GM06990 (cell line): Measurements from ENCODE around the gene TREM1.

Source experiments
- DNase-seq: peaks from one replicate; pipeline ENCODE4 v3.0.0-alpha.2; 2011; ENCODE audit not compliant: insufficient read length; ENCODE audit errors: extremely low read depth
- H3K27me3 ChIP-seq: replicated peaks from 2 replicates; pipeline ENCODE4 v1.6.0; 2011; ENCODE audit warnings: low read length; ENCODE audit not compliant: control insufficient read depth, insufficient read depth
- H3K36me3 ChIP-seq: 2 replicates; pipeline ENCODE4 v1.5.1; 2011; ENCODE audit warnings: low read length; ENCODE audit not compliant: control insufficient read depth, insufficient read depth
- H3K4me3 ChIP-seq: replicated peaks from 2 replicates; pipeline ENCODE4 v1.5.1; 2011; ENCODE audit warnings: low read depth, mild to moderate bottlenecking, control low read depth, low read length
- CTCF ChIP-seq: IDR thresholded peaks from 2 replicates; pipeline ENCODE4 v1.5.1; 2011; ENCODE audit warnings: low read length, control low read depth, mild to moderate bottlenecking, inconsistent platforms; ENCODE audit not compliant: insufficient read depth, poor library complexity, severe bottlenecking

TREM1 gene

DNA sequence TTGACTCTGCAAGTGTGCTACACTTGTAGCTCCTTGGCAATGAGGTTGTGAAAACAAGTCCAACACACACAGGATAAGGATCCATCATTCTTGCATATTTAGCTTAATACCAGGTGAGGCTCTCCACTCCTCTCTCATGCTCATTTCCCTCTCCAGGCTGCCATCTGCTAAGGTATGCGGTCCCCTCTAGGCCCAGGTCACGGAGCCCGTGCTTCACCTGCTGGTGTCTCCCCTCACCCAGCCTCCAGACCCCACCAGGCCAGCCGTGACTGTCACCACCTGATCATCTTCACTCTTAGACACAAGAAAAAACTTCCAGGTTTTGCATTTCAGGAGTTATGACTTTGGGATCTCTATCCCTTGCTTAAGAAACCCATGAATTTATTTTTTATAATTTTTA is 34.7 kb upstream of the TREM1 start:
- no peaks in the 10 kb centered on the region for H3K27me3 ChIP-seq
- no peak for DNase-seq
- TF ChIP-seq CTCF = no peak

GRCh38 chr6:41318654-41319565 is 32.4 kb upstream of the TREM1 start:
- peak; percentile 90 for DNase-seq
- TF ChIP-seq CTCF = peak; percentile 99
- Histone ChIP-seq H3K36me3 (no peaks in the 10 kb centered on the region), H3K27me3 (no peaks in the 10 kb centered on the region), H3K4me3 (peak overlapping the region; percentile 38; the same call in 1 of the 2 replicates)

More for the DNA sequence above, 34.7 kb upstream of the TREM1 start:
- Histone ChIP-seq H3K36me3 (no peaks in the 10 kb centered on the region), H3K4me3 (no peak overlapping the region)

- Histone ChIP-seq H3K36me3 (no peaks in the 10 kb centered on the region), H3K4me3 (no peak overlapping the region), H3K27me3 (no peaks in the 10 kb centered on the region)
- TF ChIP-seq CTCF = no peak
- DNase-seq = no peak
These were observed 31.8 kb upstream of the TREM1 start for GRCh38 chr6:41318261-41318653.

DNA sequence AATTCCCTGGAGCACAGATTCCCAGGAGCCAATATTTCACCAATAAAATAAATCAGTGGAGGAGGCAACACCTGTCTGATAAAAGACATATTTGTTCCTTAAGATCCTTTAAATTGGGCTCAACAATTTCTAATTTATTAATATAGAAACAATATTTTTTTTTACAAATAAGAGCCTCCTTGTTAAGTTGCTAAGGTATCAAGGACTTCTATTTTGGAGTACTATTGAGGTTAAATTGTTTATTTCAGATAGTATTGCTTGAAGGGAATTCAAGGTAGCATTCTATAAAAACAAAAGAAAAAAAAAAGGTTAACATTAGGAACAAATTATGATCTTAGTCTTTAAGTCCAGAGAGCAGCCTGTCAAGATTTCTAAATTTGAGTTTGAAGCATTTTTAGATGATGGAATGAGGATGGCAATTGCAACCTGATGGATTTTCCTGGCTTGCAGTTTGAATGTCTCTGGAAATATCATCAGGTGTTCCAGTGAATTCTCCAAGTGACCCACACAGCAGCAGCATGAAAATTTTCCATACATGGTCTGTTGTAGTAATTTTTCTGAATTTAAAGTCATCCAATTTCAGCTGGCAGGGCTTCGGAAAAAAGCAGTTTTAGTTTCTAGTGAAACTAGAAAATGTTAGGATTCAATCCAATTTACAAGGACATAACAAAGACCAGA is 29.6 kb upstream of the TREM1 start:
- no peak for DNase-seq
- Histone ChIP-seq H3K4me3 (no peak overlapping the region), H3K36me3 (no peaks in the 10 kb centered on the region), H3K27me3 (no peaks in the 10 kb centered on the region)
- TF ChIP-seq CTCF = no peak

DNA sequence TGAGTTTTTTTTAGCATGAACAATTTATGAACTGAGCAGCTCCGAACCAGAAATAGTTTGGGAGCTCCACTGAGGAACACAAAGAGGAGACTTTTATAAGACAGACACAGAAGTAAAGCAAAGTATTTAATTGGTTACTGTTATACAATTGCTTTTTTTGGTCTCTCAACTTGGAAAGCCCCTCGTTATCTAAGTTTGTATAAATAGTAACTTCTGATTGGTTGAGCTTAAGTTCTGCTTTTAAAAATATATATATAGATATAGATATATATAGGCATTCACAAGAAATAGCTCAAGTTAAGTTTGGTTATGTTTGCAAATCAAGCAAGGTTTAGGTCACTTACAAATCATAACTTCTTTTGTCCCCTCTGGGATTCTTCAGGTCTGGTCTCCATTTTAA is 28.7 kb upstream of the TREM1 start:
- Histone ChIP-seq H3K4me3 (no peak overlapping the region), H3K27me3 (no peaks in the 10 kb centered on the region), H3K36me3 (no peaks in the 10 kb centered on the region)
- no peak for DNase-seq
- TF ChIP-seq CTCF = no peak
